Measurements from ENCODE around the gene ZNF550.

ZNF550 gene

DNA sequence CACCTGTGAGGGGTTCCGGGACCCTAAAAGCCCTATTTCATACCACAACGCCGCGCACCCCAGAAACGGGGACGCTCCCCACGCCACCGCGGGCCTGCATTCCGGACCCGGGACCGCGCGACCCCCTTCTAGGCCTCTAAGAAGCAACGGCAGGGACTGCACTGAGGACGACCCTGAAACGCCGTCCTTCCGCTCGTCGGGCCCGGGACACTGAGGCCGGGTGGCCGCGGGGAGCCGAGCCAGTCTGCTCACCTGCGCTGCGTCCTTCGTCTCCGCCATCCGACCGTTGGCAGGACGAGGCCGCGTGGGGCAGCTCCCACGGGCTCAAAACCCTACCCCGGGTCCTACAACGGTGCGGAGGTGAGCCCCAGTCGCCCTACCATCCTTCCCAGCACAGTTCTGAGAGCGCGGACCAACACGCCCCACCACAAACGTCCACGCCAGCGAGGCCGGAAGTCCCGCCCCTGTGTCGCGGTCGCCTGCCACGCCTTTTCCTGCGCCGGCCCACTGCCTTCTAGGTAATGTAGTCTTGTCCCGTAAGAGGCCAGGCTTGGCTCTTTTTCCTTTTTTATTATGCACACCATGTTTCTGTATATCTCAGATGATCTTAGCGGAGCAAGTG, at the start of gene ZNF550:
TSS of gene ZNF550 (minus strand) at position 460 of the 622 bp plus-strand sequence. CDS start at position 279, 181 bp downstream.
- DNase-seq: peak; percentile 45 to 84 (median 74)

DNA sequence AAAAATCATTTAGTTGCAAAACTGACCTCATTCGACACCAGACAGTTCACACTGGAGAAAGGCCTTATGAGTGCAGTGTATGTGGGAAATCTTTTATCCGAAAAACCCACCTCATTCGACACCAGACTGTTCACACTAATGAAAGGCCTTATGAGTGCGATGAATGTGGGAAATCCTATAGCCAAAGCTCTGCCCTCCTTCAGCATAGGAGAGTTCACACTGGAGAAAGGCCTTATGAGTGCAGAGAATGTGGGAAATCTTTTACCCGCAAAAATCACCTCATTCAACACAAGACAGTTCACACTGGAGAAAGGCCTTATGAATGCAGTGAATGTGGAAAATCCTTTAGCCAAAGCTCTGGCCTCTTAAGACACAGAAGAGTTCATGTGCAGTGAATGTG, 47.3 kb upstream of the ZNF550 start:
- DNase-seq: no peak

DNA sequence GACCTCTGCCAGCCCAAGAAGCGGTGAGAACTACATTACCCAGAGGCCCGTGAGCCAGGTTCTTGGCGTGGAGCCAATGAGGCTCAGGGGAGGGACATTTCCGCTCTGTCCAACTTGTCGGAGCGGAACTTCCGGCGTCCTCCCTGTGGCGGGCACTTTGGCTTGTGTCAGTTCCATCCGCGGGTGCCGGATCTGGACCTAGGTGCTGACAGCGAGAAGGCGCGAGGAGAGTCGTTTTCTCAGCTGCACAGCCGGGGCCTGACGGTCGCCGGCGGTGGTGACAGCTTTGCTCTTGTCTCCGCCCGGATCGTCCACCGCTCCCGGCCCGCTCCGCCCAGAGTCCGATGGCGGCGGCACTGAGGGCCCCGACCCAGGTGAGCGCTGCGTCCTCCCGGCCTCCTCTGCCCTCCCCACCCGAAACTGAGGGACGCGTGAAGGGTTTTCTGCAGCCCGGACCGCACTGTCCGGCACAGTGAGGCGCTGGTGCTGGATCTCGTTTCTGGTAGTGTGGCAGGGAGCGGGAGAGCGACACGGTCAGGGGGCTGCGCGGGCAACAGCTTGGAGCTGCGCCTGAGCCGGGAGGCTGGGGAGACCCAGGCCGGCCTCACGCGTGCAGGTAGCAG, 40.2 kb upstream of the ZNF550 start, which contains the start of gene ZNF530:
TSS of gene ZNF530 (plus strand) at position 125 of the 623 bp plus-strand sequence. CDS start 4,461 bp downstream, outside the sequence.
- peak; percentile 56 to 79 (median 73) for DNase-seq

DNA sequence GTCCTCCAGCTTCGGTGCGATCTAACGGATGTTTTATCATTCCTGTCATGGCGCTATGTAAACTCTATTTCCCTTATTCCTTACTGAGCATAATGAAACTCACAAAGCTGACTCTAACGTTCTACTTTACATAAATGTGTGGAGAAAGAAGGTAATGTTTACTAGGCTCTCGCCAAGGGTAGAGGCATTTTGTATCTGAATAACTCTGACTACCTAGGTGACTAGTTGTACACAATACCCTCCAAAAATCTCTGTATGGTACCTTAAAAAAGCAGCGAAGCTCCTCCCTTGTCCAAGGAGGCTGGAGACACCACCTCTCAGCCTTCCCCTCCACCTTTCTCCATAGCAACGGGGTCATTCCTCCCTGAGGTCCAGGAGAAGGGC, 39.7 kb upstream of the ZNF550 start:
- DNase-seq: no peak

DNA sequence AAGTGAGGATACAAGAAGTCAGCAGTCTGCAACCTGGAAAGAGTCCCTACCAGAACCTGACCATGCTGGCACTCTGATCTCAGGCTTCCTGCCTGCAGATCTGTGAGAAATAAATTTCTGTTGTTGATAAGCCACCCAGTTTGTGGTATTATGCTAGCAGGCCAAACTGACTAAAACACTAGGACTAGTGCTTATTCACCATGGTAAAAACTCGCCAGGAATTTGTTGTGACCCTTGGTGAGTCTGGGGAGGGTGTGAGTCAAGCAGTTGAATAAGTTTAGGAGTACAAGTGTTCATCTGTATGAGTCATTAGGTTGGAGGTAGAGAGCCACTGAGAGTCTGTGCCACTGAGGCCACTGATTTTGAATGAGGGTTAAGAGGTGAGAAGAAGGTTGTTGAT, 27.9 kb upstream of the ZNF550 start:
- DNase-seq: no peak

DNA sequence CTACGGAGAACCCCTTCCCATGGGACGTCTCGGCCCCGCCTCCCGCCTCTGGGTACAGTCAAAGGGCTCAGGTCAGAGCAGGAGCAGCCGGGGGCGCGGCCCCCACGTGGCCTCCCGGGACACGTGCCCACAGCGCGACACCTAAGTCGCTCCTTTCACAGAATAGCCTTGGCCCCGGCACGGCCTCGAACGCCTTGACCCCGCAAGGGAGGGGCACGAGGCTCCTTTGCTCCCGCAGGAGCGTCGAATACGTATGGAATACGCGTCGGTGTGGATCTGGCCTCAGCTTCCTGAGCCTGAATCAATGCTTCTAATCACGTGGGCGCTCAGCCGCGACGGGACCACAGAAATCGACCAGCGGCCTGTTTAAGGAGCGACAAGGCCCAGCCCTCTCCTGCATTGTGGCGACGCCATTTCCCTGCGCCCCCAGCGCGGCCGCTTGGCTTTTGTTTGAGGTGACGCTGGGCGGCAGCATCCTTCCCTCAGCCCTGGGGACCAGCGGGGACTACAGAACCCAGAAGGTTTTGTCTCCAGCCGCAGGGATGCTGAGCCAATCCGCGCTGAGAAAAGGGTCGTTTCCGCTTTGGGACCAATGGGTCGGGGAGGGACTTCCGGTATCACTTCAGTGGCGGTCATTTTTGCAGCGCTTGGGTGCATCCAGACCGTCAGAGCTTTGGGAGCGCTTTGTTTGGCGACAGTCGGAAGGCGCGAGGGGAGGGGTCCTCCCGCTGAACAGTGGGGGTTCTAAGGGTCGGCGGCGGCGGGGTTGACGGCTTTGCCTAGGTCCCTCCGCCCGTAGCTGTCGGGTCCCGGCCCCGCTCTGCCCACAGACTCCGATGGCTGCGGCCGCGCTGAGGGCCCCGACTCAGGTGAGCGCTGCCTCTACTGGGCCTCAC, 24.1 kb upstream of the ZNF550 start, which contains the start of gene ZIK1:
TSS of gene ZIK1 (plus strand) at position 625 of the 896 bp plus-strand sequence. CDS start at position 837, 212 bp downstream.
- peak; percentile 50 to 79 (median 74) for DNase-seq

DNA sequence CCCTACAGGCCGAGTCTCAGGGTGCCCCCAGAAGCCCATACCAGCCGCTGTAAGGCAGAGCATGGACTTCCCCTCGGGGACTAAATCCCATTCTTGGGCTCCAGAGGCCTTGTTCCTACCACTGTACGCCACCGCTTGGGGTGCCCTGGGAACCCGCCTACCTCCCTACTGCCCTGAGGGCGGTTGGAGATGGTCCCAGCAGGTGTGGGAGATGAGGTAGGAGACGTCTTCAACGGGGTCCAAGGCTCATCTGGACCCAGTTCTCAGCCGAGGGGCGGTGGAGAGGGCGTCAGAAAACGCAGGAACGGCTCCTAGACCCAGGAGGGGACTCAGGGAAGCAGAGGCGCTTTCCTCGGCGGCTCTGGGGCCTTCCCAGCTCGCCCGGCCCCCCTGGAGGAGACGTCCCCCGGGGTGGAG, 23.4 kb upstream of the ZNF550 start:
- DNase-seq: no peak

DNA sequence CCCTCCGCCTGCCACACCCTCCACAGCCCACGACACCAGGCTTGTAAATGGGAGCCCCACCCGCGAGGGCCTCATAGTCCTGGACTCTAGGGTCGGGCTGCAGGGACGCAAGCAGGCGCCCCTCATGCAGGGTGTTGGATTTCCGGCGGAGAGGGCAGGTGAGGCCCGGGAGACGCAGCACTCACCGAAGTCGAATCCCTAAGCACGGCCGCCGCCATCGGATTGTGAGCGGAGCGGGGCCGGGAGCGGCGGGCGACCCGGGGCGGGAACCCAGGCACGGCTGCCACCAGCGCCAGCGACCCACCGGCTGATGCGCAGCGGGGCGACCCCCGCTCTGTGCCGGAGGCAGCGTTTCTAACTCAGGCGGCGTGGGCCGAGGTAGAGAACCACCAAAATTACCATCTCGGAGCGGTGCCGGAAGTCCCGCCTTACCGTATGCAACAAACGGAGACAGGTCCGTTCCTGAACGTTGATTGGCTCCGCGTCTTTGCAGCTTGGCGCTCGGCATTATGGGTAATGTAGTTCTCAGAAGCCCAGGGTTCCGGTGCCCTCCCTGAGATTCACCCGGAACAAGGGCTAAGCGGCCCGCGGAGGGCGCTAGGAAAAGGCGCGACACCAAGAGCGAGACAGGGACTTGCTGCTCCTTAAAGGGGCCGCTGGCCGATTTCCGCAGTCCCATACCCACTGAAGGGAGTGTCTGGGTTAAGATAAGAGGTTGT, 19.0 kb upstream of the ZNF550 start, which contains the start of gene ZNF416:
TSS of gene ZNF416 (minus strand) at position 425 of the 719 bp plus-strand sequence. CDS start at position 218, 207 bp downstream.
- DNase-seq: peak; percentile 75 to 89 (median 83)

DNA sequence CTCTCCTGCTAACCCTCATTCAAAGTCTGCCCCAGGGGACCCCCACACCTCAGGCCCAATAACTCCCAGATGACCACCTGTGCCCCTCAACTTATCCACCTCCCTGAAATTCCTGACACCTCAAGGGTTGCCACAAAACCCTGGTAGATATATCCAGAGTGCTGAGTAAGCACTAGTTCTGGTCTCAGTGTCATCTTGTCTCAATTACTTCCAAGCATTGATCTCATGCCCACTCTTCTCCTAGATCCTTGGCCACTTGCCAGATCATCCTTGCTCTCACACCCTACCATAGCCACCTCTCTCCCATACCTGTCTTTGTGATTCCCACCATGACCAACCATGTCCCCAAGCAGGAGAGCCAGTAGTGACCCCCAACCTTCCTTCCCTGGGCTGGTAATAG, 17.0 kb upstream of the ZNF550 start:
- no peak for DNase-seq

DNA sequence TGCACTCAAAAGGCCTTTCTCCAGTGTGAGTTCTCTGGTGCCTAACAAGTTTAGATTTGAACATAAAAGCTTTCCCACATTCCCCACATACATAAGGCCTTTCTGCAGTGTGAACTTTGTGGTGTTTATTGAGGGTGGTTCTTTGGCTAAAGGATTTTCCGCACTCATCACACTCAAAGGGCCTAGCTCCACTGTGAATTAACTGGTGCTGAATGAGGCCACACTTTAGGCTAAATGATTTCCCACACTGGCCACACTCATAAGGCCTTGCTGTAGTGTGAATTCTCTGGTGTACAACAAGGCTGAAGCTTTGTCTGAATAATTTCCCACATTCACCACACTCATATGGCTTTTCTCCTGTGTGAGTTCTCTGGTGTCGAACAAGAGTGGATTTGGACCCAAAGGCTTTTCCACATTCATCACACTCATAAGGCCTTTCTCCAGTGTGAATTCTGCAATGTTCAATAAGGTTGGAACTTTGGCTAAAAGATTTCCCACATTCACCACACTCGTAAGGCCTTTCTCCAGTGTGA, 12.8 kb upstream of the ZNF550 start:
- no peak for DNase-seq

DNA sequence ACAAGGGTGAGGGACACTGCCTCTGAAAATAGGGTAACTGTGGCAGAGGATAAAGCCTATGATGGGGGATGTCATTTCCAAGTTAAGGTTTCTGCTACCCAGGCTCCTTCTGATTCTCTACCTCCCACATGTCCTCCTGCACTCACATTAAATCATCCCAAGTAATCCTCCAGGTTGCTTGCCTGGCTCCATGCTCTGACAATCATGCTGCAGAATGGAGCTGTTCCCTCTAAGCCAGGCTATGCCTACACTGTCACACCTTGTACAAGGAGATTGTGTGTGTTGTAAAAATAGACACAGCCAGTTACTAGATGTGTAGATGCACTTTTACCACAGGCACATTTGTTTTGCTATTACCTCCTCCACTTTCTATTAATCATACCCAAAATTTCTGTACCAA, 11.0 kb upstream of the ZNF550 start:
- no peak for DNase-seq

DNA sequence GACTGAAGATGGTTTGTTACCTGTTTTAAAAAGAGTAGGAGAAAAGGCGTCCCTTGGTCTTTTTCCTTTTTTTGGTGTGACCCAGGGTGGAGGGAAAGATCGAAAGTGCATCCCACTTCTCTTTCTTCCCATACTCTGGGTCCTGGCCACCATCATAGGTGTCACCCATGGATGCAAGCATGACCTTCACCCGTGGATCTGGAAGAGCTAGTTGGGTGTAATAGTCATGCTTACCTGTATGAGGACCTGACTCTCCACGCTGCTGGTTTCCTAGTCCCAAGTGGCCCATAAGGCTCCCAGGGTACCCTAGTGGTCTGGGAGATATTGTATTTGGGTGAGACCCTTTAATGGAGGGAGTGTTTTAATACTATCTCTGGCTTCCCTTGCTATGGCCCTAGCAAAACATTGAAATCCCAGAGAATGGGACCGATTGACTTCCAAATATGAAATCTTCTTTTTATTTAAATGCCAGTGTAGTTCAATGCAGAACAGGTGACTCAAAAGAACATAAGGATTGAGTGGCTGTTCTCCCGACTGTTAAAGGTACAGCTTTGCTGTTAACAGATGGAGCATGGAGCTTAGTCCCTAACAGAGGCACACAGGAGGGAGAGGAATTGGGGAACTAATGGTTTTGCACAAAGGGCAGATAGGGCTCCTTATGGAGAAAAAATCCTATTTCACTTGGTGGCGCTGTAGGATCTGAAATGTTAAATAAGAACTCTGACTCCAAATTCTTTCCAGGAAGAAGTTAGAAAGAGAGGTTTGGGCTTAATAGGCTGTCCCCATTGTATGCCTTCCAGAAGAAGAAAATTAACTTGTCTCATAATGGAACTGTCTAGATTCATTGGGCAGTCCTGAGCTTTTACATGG, 7.0 kb upstream of the ZNF550 start:
- DNase-seq: no peak

DNA sequence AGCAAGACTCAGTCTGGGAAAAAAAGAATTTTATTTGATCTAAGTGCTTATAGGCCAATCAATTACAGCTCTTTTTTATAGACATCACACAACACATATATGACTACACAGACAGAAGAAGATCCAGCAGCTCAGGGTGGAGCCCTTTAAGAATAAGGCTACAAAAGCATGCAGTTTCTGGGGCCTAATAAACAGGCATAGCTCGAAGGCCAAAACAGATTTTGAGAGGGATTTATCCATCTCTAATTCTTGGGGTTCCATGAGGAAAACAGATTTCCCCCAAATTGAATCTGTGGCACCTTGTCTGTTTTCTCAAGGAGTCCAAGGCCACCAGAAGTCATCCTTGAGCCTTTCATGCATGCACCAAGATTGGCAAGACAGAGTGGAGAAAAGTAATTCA, 3.9 kb upstream of the ZNF550 start:
- DNase-seq: no peak

DNA sequence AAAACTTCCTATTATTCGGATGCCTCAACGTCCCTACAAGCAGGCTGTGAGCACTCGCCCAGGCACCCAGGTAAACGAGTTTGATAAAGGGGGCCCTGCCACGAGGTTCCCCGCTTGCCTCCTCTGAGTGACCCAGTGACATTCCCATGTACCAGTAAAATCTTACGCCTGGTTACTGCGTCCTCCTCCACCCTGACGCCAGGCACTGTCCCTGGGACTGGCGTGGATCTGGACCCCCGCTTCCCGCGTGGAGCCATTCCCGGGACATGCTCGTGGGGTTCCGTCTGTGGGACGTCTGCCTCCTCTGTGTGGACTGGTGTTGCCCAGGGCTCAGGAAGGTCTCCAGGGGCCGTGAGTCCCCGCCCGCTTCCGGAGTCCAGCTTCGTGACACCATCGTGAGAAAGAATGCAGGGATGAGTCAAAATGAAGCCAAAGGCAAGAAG, 407 bp upstream of the ZNF550 start:
- no peak for DNase-seq

DNA sequence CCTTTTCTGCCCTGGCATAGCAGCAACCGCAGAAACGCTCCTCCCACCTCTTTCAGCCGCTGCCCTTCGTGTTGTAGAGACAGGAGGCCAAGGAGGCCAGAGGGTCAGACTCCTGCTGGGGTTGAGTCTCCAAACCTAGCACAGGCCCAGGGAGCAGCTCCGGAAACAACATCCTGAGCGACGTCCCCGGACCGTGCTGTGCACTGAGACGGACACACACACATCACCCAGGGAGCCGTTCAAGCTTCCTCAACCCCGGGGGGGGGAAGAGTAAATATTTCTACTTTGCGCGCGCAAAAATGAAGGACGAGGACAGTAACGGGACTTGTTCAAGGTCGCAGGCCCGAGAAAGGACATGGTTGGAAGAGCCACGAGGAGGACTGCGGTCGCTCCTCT, 657 bp downstream of the ZNF550 start:
- peak in 1 of 4 experiments; percentile 3 for DNase-seq

DNA sequence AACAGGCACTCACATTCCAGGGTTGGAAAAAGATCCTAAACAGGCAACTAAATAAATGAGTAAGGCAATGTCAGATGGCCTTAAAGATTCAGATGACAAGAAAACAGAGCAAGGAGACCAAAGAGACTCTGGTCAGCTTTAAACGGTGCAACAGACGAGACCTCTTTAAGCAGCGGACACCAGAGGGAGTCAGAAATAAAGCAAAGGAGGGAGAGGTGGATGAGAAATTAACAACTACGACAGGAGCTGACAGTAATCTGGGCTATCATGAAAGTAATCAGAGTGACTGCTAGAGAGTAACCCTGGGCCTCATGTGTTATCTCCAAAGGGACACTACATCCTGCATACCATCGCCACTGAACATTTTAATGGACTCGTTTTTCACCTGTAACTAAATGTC, 1.1 kb downstream of the ZNF550 start:
- no peak for DNase-seq

DNA sequence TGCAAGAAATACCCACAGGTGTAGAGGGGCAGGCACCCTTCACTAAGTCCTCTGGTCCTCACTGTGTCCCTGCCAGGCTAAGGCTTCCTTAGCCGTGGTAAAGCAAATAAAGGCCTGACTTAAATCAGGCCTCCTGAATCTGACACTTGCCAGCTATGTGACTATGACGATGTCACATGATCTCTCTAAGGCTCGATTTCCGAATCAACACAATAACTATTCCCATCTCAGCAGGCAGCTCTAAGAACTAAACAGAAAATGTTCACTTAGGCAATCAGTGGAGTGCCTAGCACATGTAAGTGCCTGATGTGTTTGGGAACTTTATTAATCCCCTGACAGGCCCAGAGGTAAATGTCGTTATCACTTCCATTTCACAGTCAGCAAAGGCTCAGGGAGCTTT, 2.0 kb downstream of the ZNF550 start:
- DNase-seq: no peak

DNA sequence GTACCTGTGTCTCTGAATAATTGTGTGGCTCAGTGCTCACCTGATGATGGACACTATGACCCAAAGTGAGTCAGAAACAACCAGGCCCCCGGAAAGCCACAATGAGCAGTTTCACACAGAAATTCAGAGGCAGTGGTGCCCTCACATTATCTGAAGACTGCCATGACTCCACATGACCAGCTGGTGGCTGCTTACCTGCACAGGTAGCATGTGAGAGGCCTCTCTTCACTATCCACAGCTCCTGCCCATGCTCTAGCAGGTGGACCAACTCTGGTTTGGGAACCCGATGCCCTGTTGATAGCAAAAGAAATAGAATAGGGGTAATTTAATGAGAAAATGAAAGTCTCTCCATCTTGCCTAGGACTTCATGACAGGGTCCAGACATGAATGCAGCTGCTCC, 7.2 kb downstream of the ZNF550 start:
- no peak for DNase-seq

DNA sequence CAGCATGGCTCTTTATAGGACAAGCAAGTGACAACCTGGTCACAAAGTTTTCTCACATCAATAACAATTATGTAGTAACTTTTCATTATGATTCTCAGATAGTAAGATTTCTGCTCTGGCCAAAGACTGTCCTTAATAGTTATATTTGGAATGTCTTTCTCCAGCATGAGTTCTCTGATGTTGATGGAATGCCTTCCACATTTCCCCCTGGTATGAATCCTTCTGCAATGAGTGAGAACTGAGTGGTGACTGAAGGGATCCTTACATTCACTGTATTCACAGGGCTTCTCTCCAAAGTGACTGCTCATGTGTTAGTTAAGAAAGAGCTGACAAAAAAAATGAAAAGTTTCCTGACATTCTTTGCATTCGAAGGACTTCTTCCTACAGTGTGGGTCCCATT, 13.2 kb downstream of the ZNF550 start:
- DNase-seq: no peak

DNA sequence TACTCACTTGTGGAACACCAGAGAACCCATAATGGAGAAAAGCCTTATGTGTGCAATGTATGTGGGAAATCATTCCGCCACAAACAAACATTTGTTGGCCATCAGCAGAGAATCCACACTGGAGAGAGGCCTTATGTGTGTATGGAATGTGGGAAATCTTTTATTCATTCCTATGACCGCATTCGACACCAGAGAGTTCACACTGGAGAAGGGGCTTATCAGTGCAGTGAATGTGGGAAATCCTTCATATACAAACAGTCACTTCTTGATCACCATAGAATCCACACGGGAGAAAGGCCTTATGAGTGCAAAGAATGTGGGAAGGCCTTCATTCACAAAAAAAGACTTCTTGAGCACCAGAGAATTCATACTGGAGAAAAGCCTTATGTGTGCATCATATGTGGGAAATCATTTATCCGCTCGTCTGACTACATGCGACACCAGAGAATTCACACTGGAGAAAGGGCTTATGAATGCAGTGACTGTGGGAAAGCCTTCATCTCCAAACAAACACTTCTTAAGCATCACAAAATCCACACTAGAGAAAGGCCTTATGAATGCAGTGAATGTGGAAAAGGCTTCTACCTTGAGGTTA, 21.6 kb downstream of the ZNF550 start:
- no peak for DNase-seq

Data from activated naive CD4-positive, alpha-beta T cell (primary cell).